ENCODE results near the gene POSTN.

The POSTN gene

DNA sequence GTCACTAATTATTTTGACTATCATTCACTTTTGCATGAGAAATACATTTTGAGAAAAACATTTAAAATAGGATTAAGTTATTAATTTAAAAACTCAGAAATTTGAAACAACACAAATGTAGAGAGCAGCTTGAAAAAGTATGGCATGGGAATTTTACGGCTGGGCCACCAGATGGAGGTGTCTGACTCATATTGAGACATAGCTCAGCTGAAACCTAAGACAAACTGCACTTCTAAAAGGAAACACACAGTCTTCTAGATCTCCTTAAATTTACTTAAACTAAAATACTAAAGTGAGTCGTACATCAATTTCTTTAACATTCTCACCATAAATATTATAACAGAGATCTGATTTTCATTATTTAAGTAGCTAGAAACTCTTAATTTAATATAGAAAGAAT is 41.9 kb upstream of the POSTN start:
- TF ChIP-seq, protein P1, sequence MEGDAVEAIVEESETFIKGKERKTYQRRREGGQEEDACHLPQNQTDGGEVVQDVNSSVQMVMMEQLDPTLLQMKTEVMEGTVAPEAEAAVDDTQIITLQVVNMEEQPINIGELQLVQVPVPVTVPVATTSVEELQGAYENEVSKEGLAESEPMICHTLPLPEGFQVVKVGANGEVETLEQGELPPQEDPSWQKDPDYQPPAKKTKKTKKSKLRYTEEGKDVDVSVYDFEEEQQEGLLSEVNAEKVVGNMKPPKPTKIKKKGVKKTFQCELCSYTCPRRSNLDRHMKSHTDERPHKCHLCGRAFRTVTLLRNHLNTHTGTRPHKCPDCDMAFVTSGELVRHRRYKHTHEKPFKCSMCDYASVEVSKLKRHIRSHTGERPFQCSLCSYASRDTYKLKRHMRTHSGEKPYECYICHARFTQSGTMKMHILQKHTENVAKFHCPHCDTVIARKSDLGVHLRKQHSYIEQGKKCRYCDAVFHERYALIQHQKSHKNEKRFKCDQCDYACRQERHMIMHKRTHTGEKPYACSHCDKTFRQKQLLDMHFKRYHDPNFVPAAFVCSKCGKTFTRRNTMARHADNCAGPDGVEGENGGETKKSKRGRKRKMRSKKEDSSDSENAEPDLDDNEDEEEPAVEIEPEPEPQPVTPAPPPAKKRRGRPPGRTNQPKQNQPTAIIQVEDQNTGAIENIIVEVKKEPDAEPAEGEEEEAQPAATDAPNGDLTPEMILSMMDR (IDR thresholded peaks at IDR 0.05; ENCODE audit: insufficient read depth, low read length, poor library complexity, severe bottlenecking) = no peak
- Histone ChIP-seq H3K27me3 (replicated peaks; ENCODE audit: control insufficient read depth, insufficient read depth, low read length) (no peaks in the 10 kb centered on the region), H3K4me3 (replicated peaks; ENCODE audit: low read depth, low read length) (no peak overlapping the region), H3K36me3 (ENCODE audit: control insufficient read depth, insufficient read depth, low read length) (no peaks in the 10 kb centered on the region)
- no peak for DNase-seq (ENCODE audit: extremely low read depth, insufficient read length)

- Histone ChIP-seq H3K27me3 (replicated peaks; ENCODE audit: control insufficient read depth, insufficient read depth, low read length) (no peaks in the 10 kb centered on the region), H3K4me3 (replicated peaks; ENCODE audit: low read depth, low read length) (no peak overlapping the region), H3K36me3 (ENCODE audit: control insufficient read depth, insufficient read depth, low read length) (no peaks in the 10 kb centered on the region)
- no peak for DNase-seq (ENCODE audit: extremely low read depth, insufficient read length)
- TF ChIP-seq, protein P1 (IDR thresholded peaks at IDR 0.05; ENCODE audit: insufficient read depth, low read length, poor library complexity, severe bottlenecking) = no peak
These were observed 38.1 kb upstream of the POSTN start for GRCh38 chr13:37636701-37637100.

DNA sequence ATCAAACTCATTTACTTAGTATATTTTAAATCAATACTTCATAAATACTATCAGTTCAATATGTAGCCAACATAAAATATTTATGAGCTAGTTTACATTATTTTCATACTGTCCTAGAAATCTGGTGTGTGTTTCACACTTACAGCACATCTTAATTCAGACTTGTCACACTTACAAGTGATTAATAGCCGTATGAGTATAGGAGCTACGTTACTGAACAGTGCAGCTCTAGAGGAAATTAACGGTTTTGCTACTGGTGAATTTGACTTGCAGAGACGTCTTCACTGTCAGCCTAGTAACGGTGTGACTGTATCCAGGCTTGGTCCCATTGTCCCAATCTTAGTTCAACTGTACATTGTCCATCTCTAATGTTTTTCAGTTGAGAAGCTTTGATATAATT is 33.7 kb upstream of the POSTN start:
- H3K27me3 ChIP-seq (replicated peaks; ENCODE audit: control insufficient read depth, insufficient read depth, low read length) = no peaks in the 10 kb centered on the region
- TF ChIP-seq, protein P1 (IDR thresholded peaks at IDR 0.05; ENCODE audit: insufficient read depth, low read length, poor library complexity, severe bottlenecking) = no peak
- DNase-seq (ENCODE audit: extremely low read depth, insufficient read length) = no peak
- H3K4me3 ChIP-seq (replicated peaks; ENCODE audit: low read depth, low read length) = no peak overlapping the region
- H3K36me3 ChIP-seq (ENCODE audit: control insufficient read depth, insufficient read depth, low read length) = no peaks in the 10 kb centered on the region

DNA sequence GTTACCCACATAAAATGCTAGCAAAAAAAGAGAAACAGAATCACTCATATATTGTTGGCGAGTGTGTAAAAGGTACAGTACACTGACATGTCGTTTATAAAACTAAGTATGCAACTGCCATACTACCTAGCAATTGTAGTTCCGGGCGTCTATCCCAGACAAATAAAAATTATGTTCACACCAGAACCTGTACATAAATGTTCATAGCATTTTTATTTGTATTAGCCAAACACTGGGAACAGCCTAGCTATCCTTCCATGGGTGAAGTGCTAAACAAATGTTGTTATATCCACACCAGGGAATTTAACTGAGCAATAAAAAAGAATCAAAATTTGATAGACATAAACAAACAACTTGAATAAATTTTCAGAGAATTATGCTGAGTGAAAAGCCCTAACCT is 28.9 kb upstream of the POSTN start:
- no peaks in the 10 kb centered on the region for H3K36me3 ChIP-seq (ENCODE audit: control insufficient read depth, insufficient read depth, low read length)
- H3K27me3 ChIP-seq (replicated peaks; ENCODE audit: control insufficient read depth, insufficient read depth, low read length) = no peaks in the 10 kb centered on the region
- no peak for DNase-seq (ENCODE audit: extremely low read depth, insufficient read length)
- no peak overlapping the region for H3K4me3 ChIP-seq (replicated peaks; ENCODE audit: low read depth, low read length)
- TF ChIP-seq, protein P1 (IDR thresholded peaks at IDR 0.05; ENCODE audit: insufficient read depth, low read length, poor library complexity, severe bottlenecking) = no peak

GRCh38 chr13:37621811-37622361 is 23.3 kb upstream of the POSTN start:
- DNase-seq (ENCODE audit: extremely low read depth, insufficient read length) = no peak
- Histone ChIP-seq H3K36me3 (ENCODE audit: control insufficient read depth, insufficient read depth, low read length) (no peaks in the 10 kb centered on the region), H3K4me3 (replicated peaks; ENCODE audit: low read depth, low read length) (no peak overlapping the region), H3K27me3 (replicated peaks; ENCODE audit: control insufficient read depth, insufficient read depth, low read length) (no peaks in the 10 kb centered on the region)
- TF ChIP-seq, protein P1 (IDR thresholded peaks at IDR 0.05; ENCODE audit: insufficient read depth, low read length, poor library complexity, severe bottlenecking) = no peak

- H3K27me3 ChIP-seq (replicated peaks; ENCODE audit: control insufficient read depth, insufficient read depth, low read length) = no peaks in the 10 kb centered on the region
- H3K4me3 ChIP-seq (replicated peaks; ENCODE audit: low read depth, low read length) = no peak overlapping the region
- TF ChIP-seq, protein P1 (IDR thresholded peaks at IDR 0.05; ENCODE audit: insufficient read depth, low read length, poor library complexity, severe bottlenecking) = no peak
- no peak for DNase-seq (ENCODE audit: extremely low read depth, insufficient read length)
- no peaks in the 10 kb centered on the region for H3K36me3 ChIP-seq (ENCODE audit: control insufficient read depth, insufficient read depth, low read length)
These were observed 20.0 kb upstream of the POSTN start for GRCh38 chr13:37618554-37618953.
